ENCODE measurements around the gene MTPN. TPM values are rescaled to one million over a fixed set of nuclear protein-coding genes. Genes with fewer than 3 reads are reported as not detected.

Gene MTPN
- total and polyA plus RNA-seq, 5 donors from 2014 or later: 75.3 to 121 (median 104) TPM

- Histone ChIP-seq H3K27me3 (ENCODE audit: control insufficient read depth, insufficient read depth, low read length) (no peaks in the 10 kb centered on the region), H3K9me3 (ENCODE audit: control insufficient read depth in 2 of 2, low read length in 2 of 2) (no peaks in the 10 kb centered on the region), H3K4me1 (ENCODE audit: control insufficient read depth, insufficient read depth, low read length, poor library complexity, severe bottlenecking) (peaks cover 26% of the 10 kb centered on the region), H3K36me3 (ENCODE audit: control insufficient read depth, insufficient read depth, low read length) (peaks cover 8% of the 10 kb centered on the region), H3K4me3 (ENCODE audit: low read depth, low read length) (peak overlapping the region; percentile 29), H3K27ac (ENCODE audit: insufficient read depth, low read length, poor library complexity, severe bottlenecking) (no peak overlapping the region)
- Mint-ChIP-seq H3K4me3 (peak overlapping the region in 2 of 4 donors; percentile 8 to 49), H3K27me3 (no peaks in the 10 kb centered on the region), H3K9me3 (no peaks in the 10 kb centered on the region), H3K36me3 (peaks cover 7% of the 10 kb centered on the region), H3K27ac (peak overlapping the region; percentile 25 to 88 (median 70)), H3K4me1 (peaks cover 60 to 86% (median 70%) of the 10 kb centered on the region in 4 donors)
- ATAC-seq (ENCODE audit: low read depth in 2 of 2): no peak
- no peak for DNase-seq
Observed at GRCh38 chr7:135939261-135939812, 37.8 kb downstream of the MTPN start.

- Histone ChIP-seq H3K4me1 (ENCODE audit: control insufficient read depth, insufficient read depth, low read length, poor library complexity, severe bottlenecking) (peaks cover 34% of the 10 kb centered on the region), H3K36me3 (ENCODE audit: control insufficient read depth, insufficient read depth, low read length) (peaks cover 8% of the 10 kb centered on the region), H3K27ac (ENCODE audit: insufficient read depth, low read length, poor library complexity, severe bottlenecking) (no peak overlapping the region), H3K9me3 (ENCODE audit: control insufficient read depth in 2 of 2, low read length in 2 of 2) (no peaks in the 10 kb centered on the region), H3K4me3 (ENCODE audit: low read depth, low read length) (peak overlapping the region; percentile 29), H3K27me3 (ENCODE audit: control insufficient read depth, insufficient read depth, low read length) (no peaks in the 10 kb centered on the region)
- ATAC-seq (ENCODE audit: low read depth in 2 of 2): no peak
- Mint-ChIP-seq H3K27ac (peak overlapping the region; percentile 25 to 82 (median 49)), H3K4me1 (peaks cover 60 to 91% (median 76%) of the 10 kb centered on the region in 4 donors), H3K4me3 (peak overlapping the region in 1 of 4 donors; percentile 8), H3K27me3 (no peaks in the 10 kb centered on the region), H3K36me3 (peaks cover 7% of the 10 kb centered on the region), H3K9me3 (no peaks in the 10 kb centered on the region)
- DNase-seq: no peak
Observed at GRCh38 chr7:135938563-135938962, 38.6 kb downstream of the MTPN start.

GRCh38 chr7:135938086-135938485 is 39.1 kb downstream of the MTPN start:
- H3K4me1 ChIP-seq (ENCODE audit: control insufficient read depth, insufficient read depth, low read length, poor library complexity, severe bottlenecking): peaks cover 39% of the 10 kb centered on the region
- ATAC-seq (ENCODE audit: low read depth in 2 of 2): no peak
- no peak overlapping the region for H3K4me3 Mint-ChIP-seq

GRCh38 chr7:135936497-135937217 is 40.5 kb downstream of the MTPN start:
- Histone ChIP-seq H3K9me3 (ENCODE audit: control insufficient read depth in 2 of 2, low read length in 2 of 2) (no peaks in the 10 kb centered on the region), H3K27ac (ENCODE audit: insufficient read depth, low read length, poor library complexity, severe bottlenecking) (no peak overlapping the region), H3K27me3 (ENCODE audit: control insufficient read depth, insufficient read depth, low read length) (no peaks in the 10 kb centered on the region), H3K36me3 (ENCODE audit: control insufficient read depth, insufficient read depth, low read length) (peaks cover 3% of the 10 kb centered on the region), H3K4me1 (ENCODE audit: control insufficient read depth, insufficient read depth, low read length, poor library complexity, severe bottlenecking) (peaks cover 44% of the 10 kb centered on the region), H3K4me3 (ENCODE audit: low read depth, low read length) (no peak overlapping the region)
- Mint-ChIP-seq H3K4me3 (peak overlapping the region in 1 of 4 donors; percentile 18), H3K4me1 (peaks cover 63 to 86% (median 72%) of the 10 kb centered on the region in 4 donors), H3K27ac (peak overlapping the region in 1 of 3 donors; percentile 34), H3K36me3 (peaks cover 4% of the 10 kb centered on the region), H3K9me3 (no peaks in the 10 kb centered on the region), H3K27me3 (no peaks in the 10 kb centered on the region)
- DNase-seq (no peak), ATAC-seq (ENCODE audit: low read depth in 2 of 2) (no peak)

More at GRCh38 chr7:135938086-135938485, 39.1 kb downstream of the MTPN start:
- no peaks in the 10 kb centered on the region for H3K27me3 Mint-ChIP-seq
- H3K27ac Mint-ChIP-seq: peak overlapping the region in 2 of 3 donors; percentile 49 to 82
- no peaks in the 10 kb centered on the region for H3K9me3 Mint-ChIP-seq
- H3K4me1 Mint-ChIP-seq: peaks cover 65 to 91% (median 76%) of the 10 kb centered on the region in 4 donors
- Histone ChIP-seq H3K27ac (ENCODE audit: insufficient read depth, low read length, poor library complexity, severe bottlenecking) (no peak overlapping the region), H3K27me3 (ENCODE audit: control insufficient read depth, insufficient read depth, low read length) (no peaks in the 10 kb centered on the region), H3K9me3 (ENCODE audit: control insufficient read depth in 2 of 2, low read length in 2 of 2) (no peaks in the 10 kb centered on the region), H3K36me3 (ENCODE audit: control insufficient read depth, insufficient read depth, low read length) (peaks cover 8% of the 10 kb centered on the region), H3K4me3 (ENCODE audit: low read depth, low read length) (no peak overlapping the region)
- no peak for DNase-seq
- H3K36me3 Mint-ChIP-seq: peaks cover 7% of the 10 kb centered on the region

GRCh38 chr7:135934651-135935050 is 42.5 kb downstream of the MTPN start:
- Histone ChIP-seq H3K9me3 (ENCODE audit: control insufficient read depth in 2 of 2, low read length in 2 of 2) (no peaks in the 10 kb centered on the region), H3K27me3 (ENCODE audit: control insufficient read depth, insufficient read depth, low read length) (no peaks in the 10 kb centered on the region), H3K4me3 (ENCODE audit: low read depth, low read length) (no peak overlapping the region), H3K36me3 (ENCODE audit: control insufficient read depth, insufficient read depth, low read length) (peaks cover 9% of the 10 kb centered on the region), H3K27ac (ENCODE audit: insufficient read depth, low read length, poor library complexity, severe bottlenecking) (no peak overlapping the region), H3K4me1 (ENCODE audit: control insufficient read depth, insufficient read depth, low read length, poor library complexity, severe bottlenecking) (peaks cover 42% of the 10 kb centered on the region)
- no peaks in the 10 kb centered on the region for H3K9me3 Mint-ChIP-seq
- no peak for ATAC-seq (ENCODE audit: low read depth in 2 of 2)
- peaks cover 48 to 83% (median 69%) of the 10 kb centered on the region in 4 donors for H3K4me1 Mint-ChIP-seq
- no peak overlapping the region for H3K4me3 Mint-ChIP-seq
- no peaks in the 10 kb centered on the region for H3K27me3 Mint-ChIP-seq
- no peak for DNase-seq
- H3K27ac Mint-ChIP-seq: peak overlapping the region in 2 of 3 donors; percentile 62 to 87
- peaks cover 5% of the 10 kb centered on the region for H3K36me3 Mint-ChIP-seq

GRCh38 chr7:135933509-135934188 is 43.5 kb downstream of the MTPN start:
- Histone ChIP-seq H3K27me3 (ENCODE audit: control insufficient read depth, insufficient read depth, low read length) (no peaks in the 10 kb centered on the region), H3K4me3 (ENCODE audit: low read depth, low read length) (no peak overlapping the region), H3K4me1 (ENCODE audit: control insufficient read depth, insufficient read depth, low read length, poor library complexity, severe bottlenecking) (peaks cover 35% of the 10 kb centered on the region), H3K9me3 (ENCODE audit: control insufficient read depth in 2 of 2, low read length in 2 of 2) (no peaks in the 10 kb centered on the region), H3K27ac (ENCODE audit: insufficient read depth, low read length, poor library complexity, severe bottlenecking) (no peak overlapping the region), H3K36me3 (ENCODE audit: control insufficient read depth, insufficient read depth, low read length) (peaks cover 19% of the 10 kb centered on the region)
- peak overlapping the region; percentile 62 to 95 (median 86) for H3K27ac Mint-ChIP-seq
- no peaks in the 10 kb centered on the region for H3K9me3 Mint-ChIP-seq
- peaks cover 41 to 80% (median 62%) of the 10 kb centered on the region in 4 donors for H3K4me1 Mint-ChIP-seq
- ATAC-seq (ENCODE audit: low read depth in 2 of 2) (peak in 1 of 2 donors; percentile 31), DNase-seq (no peak)
- H3K4me3 Mint-ChIP-seq: peak overlapping the region in 2 of 4 donors; percentile 3 to 21
- peaks cover 7% of the 10 kb centered on the region for H3K36me3 Mint-ChIP-seq
- H3K27me3 Mint-ChIP-seq: no peaks in the 10 kb centered on the region

GRCh38 chr7:135932131-135932530 is 45.0 kb downstream of the MTPN start:
- Histone ChIP-seq H3K4me3 (ENCODE audit: low read depth, low read length) (no peak overlapping the region), H3K4me1 (ENCODE audit: control insufficient read depth, insufficient read depth, low read length, poor library complexity, severe bottlenecking) (peaks cover 27% of the 10 kb centered on the region), H3K27ac (ENCODE audit: insufficient read depth, low read length, poor library complexity, severe bottlenecking) (no peak overlapping the region), H3K36me3 (ENCODE audit: control insufficient read depth, insufficient read depth, low read length) (peaks cover 31% of the 10 kb centered on the region), H3K27me3 (ENCODE audit: control insufficient read depth, insufficient read depth, low read length) (no peaks in the 10 kb centered on the region), H3K9me3 (ENCODE audit: control insufficient read depth in 2 of 2, low read length in 2 of 2) (no peaks in the 10 kb centered on the region)
- Mint-ChIP-seq H3K36me3 (peaks cover 10% of the 10 kb centered on the region), H3K9me3 (no peaks in the 10 kb centered on the region), H3K27me3 (no peaks in the 10 kb centered on the region), H3K27ac (peak overlapping the region in 1 of 3 donors; percentile 46), H3K4me3 (no peak overlapping the region), H3K4me1 (peaks cover 29 to 68% (median 51%) of the 10 kb centered on the region in 4 donors)
- no peak for ATAC-seq (ENCODE audit: low read depth in 2 of 2)
- DNase-seq: no peak

All from CD4-positive, CD25-positive, alpha-beta regulatory T cell (primary cell).